Measurements from ENCODE around the gene DNAJC24. TPM values are rescaled to one million over a fixed set of nuclear protein-coding genes. Genes with fewer than 3 reads are reported as not detected.

DNAJC24 gene
- total and polyA plus RNA-seq, 10 of the 15 experiments (the other 5 are each of a cell fraction or from before 2014, with no cell fraction given), result 10.0 to 25.4 (median 13.8) TPM

GRCh38 chr11:31340903-31341572 is 28.6 kb upstream of the DNAJC24 start:
- peak; percentile 18 for FAIRE-seq
- TF ChIP-seq PAX5 (IDR thresholded peaks at IDR 0.05; ENCODE audit: borderline replicate concordance, low read depth, low read length), result no peak
- no peak for TF ChIP-seq PBX3 (IDR thresholded peaks at IDR 0.05; ENCODE audit: insufficient replicate concordance, low read depth, low read length)
- TF ChIP-seq SMC3 (IDR thresholded peaks at IDR 0.05; ENCODE audit: borderline replicate concordance, low read length), result peak; percentile 43; the same call in 1 of the 2 replicates
- no peak for TF ChIP-seq HDAC2 (IDR thresholded peaks at IDR 0.05)
- no peak for TF ChIP-seq TAF1 (IDR thresholded peaks at IDR 0.05; ENCODE audit: borderline replicate concordance, low read depth, low read length)
- TF ChIP-seq CTCF (IDR thresholded peaks at IDR 0.05 in 2 of 3, conservative IDR thresholded peaks at IDR 0.05 in 1 of 3; ENCODE audit: control insufficient read depth in 2 of 3, extremely low read depth in 1 of 3, insufficient read depth in 1 of 3, low read depth in 3 of 3, low read length in 3 of 3), result peak; percentile 46 to 71 (median 70); a peak in 5 of 6 replicates
- peak; percentile 55 for TF ChIP-seq RAD21 (IDR thresholded peaks at IDR 0.05; ENCODE audit: insufficient read depth, low read depth, low read length)
- POLR2A ChIA-PET, result no interaction called here

More at GRCh38 chr11:31340903-31341572, 28.6 kb upstream of the DNAJC24 start:
- no peaks in the 10 kb centered on the region for H3K36me3 ChIP-seq (ENCODE audit: control insufficient read depth in 2 of 2, insufficient read depth in 2 of 2, low read length in 1 of 2)
- ChIA-PET RAD21 (ENCODE audit: unreplicated experiment) (interaction anchor here (0.7 to 1.6 kb wide), 5 partner anchors 172 to 835 kb away, joined by 3 to 8 read pairs (median 4); no protein-coding TSS in a partner anchor), SMC1A (ENCODE audit: uncharacterized antibody, unreplicated experiment) (interaction anchor here (1.0 to 2.0 kb wide), 6 partner anchors 103 to 847 kb away, joined by 3 to 7 read pairs (median 4); no protein-coding TSS in a partner anchor), CTCF (interaction anchor here (0.6 to 3.7 kb wide), 17 partner anchors 11 to 1019 kb away, joined by 3 to 33 read pairs (median 3); partner anchors contain the start of genes DCDC1 and DNAJC24)
- no peaks in the 10 kb centered on the region for H3K9me3 ChIP-seq (replicated peaks; ENCODE audit: control insufficient read depth, insufficient read depth, low read length)
- no peaks in the 10 kb centered on the region for H4K20me1 ChIP-seq (ENCODE audit: control insufficient read depth, insufficient read depth)
- H3K9ac ChIP-seq (ENCODE audit: control insufficient read depth, insufficient read depth, low read length), result no peak overlapping the region
- DNase-seq (ENCODE audit: low read depth, low spot score), result no peak
- H3K27ac ChIP-seq (ENCODE audit: control insufficient read depth, insufficient read depth), result no peak overlapping the region
- H3K27me3 ChIP-seq (replicated peaks in 1 of 2; ENCODE audit: control insufficient read depth in 2 of 2, insufficient read depth in 2 of 2, low read length in 1 of 2), result no peaks in the 10 kb centered on the region
- in situ Hi-C loops (cut with MboI) (no loop called here), intact Hi-C loops (cut with micrococcal nuclease; ENCODE audit: unreplicated experiment) (loop anchor here (1.0 to 5.0 kb wide), 2 partner anchors 617 to 836 kb away; no protein-coding TSS in a partner anchor)
- no TSS peak for BruUV-seq (replicated peaks)
- ATAC-seq, result peak; percentile 69
- H3K79me2 ChIP-seq (ENCODE audit: control insufficient read depth, insufficient read depth, low read length), result no peaks in the 10 kb centered on the region
- H3K4me2 ChIP-seq (ENCODE audit: control insufficient read depth, insufficient read depth), result no peak overlapping the region
- H3K4me1 ChIP-seq (ENCODE audit: control insufficient read depth, insufficient read depth, low read length), result no peaks in the 10 kb centered on the region
- no peak overlapping the region for H2AFZ ChIP-seq (ENCODE audit: control insufficient read depth, low read depth, low read length)
- WGBS (ENCODE audit: insufficient coverage, insufficient replicate concordance, low lambda C conversion rate, missing lambda C conversion rate), result 32% methylated on average over 5 of the region's 5 CpGs
- H3K4me3 ChIP-seq, result no peak overlapping the region

Measured in GM12878 (cell line).